Hematopoietic multipotent progenitor cell treated with erythropoietin and hydrocortisone succinate and interleukin-3 and kit ligand, for 4 days (in vitro differentiated cells): ENCODE data around the gene TRIM9.

Experiments
- DNase-seq: peaks from one replicate; pipeline ENCODE4 v3.0.0-alpha.2; 2015

TRIM9 gene

DNA sequence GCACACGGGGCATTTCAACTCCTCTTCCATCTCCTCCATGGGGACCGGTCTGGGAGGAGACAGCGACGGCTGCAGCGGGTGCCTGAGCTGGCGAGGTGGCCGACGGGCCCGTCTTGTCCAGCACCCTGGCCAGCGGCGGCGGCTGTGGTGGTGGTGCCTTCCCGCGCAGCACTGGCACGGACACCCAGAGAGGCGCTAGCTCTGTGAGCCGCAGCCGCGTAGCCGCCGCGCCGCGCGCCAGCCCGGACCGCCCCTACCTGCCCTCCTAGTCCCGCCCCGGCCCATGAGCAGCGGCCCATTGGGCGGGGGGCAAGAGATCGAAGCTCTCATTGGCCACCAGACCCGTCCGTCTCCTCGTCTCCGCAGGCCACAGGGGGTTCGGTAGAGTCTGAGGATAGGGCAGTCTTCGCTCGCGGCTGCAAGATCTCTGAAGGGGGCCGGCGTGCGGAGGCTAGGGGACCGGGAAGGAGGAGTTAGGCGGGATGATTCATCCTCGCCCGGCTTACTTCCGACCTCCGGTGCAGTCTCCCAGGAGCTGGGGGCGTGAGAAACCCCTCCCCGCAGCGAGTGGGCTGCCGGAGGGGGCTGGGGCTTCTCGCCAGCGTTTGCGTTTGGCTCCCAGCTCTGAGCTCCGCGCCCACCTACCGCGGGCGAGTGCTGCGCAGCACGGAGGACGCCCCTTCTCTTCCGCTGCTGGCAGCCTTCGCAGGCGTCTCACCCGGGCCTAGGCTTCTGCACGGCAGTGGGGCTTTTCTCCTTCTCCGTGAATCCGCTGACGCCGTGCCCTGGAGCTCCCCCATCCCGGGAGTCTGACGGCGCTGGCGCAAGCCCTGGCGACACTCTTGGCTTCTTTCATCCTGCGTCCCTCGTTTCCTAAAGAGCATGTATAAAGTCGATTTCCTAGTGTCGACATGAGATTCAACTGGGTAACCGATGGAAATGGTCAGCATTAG is at the start of gene TRIM9:
Gene TRIM9 (minus strand): TSS at position 205 of the 953 bp plus-strand sequence. CDS start 166 bp downstream, at position 39.
- DNase-seq, result peak; percentile 98

DNA sequence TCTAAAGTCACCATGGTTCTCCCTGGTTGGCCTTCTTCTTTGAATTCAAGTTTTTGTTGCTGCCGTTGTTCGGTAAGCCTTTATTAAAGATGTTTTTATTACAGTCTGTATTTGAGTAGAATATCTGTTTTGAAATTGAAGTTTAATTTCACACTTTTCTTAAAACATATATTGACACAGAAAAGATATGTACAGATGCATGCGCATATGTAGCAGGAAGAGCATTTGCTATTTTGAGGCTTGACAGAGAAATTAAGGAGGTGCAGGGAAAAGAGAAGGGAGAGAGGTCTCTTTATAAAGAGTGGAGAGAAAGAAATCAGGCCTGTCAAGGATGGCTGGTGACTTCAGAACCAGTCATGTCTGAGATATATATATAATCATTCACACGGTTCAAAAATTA is 46.0 kb upstream of the TRIM9 start:
- DNase-seq, result no peak

DNA sequence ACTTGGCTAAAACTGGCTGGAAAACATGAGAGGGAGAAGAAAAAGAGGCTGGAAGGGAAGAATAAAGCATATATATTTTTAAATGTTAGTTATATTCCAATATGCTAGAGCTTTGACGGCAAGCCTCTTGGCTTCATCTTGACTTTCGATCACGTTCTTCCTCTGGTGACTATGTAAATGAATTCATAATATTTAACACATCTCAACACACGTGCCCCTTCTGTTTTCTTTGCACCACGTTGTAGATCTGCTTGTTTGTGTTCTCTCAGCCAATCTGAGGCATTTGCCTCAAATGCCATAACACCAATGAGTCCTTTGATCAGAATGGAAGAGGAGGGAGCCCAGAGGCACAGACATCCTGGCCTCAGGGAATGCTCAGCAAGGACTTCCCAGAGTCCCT is 45.4 kb upstream of the TRIM9 start:
- no peak for DNase-seq

DNA sequence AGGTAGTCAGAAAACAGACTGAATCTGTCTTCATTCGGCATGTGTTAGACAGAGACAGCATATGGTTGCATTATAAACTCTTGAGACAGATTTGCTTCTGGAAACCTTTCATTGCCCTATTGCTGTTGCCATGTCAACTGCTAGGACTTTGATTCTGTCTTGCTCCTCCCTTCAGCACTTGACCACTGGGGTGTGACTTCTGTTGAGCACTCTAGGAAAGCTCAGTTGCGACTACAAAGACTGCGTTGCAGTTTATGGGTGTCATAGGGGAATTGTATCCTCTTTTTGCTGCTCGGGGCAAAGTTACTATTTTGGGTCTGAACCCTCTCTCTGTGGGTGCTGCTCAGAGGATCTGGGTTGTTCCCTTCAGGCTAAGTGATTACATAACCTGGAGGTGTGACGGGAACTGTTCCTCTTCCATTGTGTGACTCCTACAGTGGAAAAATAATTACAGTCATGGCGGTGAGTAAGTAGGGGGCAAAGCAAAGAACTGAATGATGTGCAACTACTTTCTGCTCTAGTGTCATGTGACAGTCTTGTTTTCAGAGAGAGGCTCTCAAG is 44.3 kb upstream of the TRIM9 start:
- DNase-seq, result no peak

DNA sequence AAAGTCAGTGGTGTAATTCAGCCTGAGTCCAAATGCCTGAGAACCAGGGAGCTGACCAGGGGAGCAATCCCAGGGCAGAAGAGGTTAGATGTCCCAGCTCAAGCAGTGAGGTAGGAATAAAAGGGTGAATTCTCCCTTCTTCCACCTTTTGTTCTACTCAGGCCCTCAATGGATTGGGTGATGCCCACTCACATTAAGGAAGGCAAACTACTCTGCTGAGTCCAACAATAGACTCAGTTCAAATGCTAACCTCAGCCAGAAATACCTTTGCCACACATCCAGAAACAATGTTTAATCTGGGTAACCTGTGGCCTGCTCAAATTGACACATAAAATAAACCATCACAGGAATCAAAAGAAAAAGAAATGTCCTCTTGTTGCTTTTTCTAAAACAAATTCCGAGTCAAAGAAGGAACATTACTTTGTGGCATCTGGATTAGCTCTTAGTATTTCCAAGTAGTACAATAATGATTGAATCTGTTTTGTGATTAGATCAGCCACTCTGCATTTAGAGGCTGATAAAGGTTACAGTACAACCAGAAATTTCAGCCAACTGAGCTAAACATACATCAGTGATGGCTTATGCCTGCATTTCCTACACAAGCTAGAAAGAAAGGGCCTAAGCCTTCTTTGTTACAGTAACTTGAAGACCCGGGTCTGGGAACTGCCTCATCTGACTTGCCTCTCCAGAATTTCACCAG is 43.6 kb upstream of the TRIM9 start:
- DNase-seq, result no peak

DNA sequence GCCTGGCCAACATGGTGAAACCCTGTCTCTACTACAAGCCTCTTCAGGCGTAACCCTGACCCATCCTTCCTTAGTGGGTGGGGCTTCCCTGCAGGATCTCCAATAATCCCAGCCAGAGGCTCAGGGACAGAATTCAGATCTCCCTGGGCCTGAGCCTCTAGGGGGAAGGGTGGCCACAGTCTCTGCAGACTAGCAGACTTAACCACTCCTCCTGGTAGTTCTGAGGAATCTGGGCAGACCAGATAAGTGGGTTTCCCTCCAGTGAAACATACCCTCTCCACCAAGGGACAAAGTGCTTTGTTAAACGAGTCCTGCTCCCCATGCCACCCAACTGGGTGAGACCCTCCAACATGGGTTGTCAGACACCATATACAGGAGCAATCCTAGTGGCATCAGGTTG is 36.6 kb upstream of the TRIM9 start:
- no peak for DNase-seq

DNA sequence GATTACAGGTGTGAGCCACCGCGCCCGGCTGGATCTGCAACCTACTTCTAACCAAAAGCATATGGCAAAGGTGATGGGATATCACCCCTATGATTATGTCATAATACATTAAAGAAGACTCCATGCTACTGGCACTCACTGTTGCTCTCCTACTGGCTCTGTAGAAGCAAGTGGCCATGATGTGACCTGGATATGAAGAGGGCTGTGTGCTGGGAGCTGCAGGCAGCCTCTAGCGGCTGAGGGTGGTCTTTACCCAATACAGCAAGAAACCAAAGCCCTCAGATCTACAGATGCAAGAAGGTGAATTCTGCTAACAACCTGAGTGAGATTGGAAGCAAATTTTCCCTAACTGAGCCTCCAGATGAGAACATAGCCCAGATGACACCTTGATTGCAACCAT is 34.2 kb upstream of the TRIM9 start:
- DNase-seq, result no peak

DNA sequence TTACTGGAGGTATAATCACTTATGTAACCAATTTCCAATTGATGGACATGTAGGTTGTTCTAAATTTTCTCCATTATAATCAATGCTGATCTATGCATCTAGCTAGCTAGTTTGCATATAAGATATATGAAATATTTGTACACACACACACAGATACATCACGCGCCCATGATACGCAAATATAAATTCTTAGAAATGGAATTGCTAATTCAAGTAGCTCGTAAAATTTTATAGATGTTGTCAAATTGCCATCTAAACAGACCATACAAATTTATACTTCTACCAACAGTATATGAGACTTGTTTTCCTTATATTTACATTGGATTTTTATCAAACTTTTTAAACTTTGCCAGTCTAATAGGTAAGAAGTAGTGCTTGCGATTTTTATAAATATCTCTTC is 29.1 kb upstream of the TRIM9 start:
- DNase-seq, result no peak

DNA sequence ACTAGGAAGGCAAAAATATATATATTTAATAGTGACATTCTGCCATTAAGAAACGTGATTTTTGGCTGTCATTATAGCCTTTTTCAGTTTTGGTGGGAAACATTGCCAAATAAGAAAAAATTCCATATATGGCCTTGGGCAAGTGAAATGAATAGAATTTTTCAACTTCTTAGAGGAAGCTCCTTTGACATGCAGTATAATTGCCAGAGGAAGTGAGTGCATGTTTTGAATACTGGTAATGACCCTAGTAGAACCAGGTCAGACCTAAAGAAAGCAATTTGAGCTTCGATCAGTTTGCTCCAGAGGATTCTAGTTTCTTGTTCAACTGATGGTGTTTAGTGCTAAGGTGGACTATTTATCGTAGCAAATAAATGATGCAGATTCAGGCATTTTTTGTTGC is 26.2 kb upstream of the TRIM9 start:
- no peak for DNase-seq

DNA sequence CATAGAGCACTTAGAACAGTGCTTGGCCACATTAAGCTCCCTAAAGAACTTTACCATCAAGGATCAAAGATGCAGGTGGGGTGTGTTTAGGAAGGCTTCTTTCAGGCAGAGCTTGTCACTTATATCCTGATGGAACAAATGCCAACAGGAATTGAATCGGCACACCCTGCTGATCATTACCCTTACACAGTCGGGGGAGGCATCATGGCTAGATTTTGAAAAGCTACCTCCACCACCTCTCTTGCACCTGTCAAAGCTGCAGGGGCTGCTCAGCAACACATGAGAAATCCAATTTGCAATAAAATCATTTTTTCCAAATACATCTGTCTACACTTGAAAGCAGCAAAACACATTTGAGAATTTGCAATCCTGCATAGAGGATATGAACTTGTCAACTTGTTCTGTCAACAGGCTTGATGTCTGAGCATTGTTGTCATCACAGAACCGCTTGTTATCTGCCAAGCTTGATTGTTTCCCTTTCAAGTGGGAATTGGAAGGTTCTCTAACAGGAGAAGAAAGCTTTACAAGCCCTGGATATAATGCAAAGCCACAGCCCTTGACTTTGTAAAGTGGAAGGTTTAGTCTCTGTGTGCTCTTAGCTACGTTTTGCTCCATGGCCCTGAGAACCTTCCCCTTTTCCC is 24.6 kb upstream of the TRIM9 start:
- no peak for DNase-seq

DNA sequence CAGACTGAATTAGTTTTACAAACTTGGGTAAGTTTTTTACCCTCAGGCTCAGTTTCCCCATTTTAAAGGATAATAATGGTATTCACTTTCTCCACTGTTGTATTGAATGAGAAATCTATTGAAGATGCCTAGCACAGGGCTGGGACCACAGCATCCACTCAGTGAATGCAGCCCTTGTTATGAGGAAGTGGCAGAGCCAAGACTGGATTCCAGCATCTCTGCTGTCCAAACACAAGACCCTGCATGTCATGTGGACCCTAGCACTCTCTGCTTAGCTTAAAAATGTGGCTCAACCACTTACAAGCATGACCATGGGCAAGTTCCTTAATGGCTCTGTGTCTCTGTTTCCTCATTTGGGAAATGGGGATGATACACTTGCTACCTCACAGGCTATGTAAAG is 24.1 kb upstream of the TRIM9 start:
- no peak for DNase-seq

DNA sequence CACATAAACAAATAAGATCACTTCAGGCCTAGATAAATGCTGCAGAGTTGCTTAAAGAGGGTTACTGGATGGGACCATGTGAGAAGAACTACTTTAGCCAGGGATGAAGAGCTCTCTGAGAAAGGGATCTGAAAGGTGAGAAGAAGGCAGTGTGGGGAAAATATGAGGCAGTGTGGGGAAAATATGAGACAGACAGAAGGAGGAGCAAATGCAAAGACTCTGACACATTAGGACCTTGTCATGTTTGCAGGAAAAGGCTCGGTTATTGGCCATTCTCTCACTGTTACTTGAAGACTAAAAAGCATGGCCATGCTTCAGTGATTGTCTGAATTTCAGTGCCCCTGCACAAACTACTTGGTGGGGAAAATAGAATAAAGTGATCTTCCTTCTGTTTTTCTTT is 22.7 kb upstream of the TRIM9 start:
- DNase-seq, result no peak

DNA sequence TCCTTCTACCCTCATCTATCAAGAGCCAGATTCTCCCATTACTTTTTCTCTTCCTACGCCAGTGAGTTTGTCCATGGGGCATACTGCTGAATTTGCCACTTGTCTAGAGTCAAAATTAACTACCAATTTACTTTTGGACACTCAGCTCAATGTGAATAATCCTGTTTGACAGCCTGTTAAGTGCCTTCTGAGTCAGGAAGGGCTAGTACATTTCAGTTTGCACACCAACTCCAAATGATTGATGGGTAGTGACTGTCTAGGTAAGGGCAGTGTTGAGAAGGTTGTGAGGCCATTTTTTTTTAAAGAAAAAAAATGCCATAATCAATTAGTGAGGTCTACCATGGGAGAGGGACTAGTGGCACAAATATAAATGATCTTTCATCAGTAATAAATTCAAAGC is 21.8 kb upstream of the TRIM9 start:
- DNase-seq, result no peak

DNA sequence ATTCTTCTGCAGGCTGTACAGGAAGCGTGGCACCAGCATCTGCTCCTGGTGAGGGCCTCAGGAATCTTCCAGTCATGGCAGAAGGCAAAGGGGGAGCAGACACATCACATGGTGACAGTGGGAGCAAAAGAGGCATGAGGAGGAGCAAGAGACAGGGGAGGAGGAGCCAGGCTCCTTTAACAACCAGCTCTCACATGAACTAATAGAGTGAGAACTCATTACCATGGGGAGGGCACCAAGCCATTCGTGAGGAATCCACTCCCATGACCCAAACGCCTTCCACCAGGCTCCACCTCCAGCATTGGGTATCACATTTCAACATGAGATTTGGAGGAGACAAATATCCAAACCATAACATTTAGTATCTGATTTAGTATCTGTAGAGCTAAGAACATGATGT is 14.7 kb upstream of the TRIM9 start:
- no peak for DNase-seq

DNA sequence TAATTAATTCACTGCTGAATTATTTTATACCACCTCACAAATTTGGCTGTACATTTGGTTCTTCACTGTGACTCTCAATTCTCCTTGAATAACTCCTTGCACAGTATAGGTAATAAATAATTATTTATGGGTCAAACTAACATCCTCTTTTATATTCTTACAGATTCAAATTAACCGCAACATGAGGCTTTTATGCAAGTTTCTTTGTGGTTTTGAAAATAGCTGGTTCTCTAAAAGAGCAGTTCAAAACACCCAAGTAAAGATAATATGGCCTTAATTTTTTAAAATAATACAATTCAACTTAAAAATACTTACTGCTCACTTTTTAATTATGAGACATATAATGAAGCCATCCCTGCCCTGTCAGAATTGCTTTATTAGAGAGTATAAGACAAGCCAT is 12.9 kb upstream of the TRIM9 start:
- DNase-seq, result peak; percentile 45

DNA sequence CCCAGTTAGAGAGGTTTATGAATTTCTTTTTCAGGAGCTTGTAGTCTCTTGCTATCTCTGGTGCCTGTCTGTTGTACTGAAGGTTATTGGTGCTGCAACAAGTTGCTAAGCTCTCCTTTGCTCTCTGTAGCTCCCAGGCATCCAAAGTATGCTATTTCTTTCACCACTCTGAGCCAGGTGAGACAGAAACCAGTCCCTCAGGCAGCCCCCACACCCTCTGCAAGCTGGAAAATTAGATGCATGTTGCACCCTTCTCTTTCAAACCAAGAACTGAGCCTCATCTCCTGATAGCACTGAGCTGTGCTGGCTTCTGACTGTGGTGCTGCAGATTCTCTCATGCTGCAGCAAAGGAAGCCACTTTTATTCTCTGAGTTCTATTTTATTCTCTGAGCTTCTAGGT is 9.6 kb upstream of the TRIM9 start:
- no peak for DNase-seq

DNA sequence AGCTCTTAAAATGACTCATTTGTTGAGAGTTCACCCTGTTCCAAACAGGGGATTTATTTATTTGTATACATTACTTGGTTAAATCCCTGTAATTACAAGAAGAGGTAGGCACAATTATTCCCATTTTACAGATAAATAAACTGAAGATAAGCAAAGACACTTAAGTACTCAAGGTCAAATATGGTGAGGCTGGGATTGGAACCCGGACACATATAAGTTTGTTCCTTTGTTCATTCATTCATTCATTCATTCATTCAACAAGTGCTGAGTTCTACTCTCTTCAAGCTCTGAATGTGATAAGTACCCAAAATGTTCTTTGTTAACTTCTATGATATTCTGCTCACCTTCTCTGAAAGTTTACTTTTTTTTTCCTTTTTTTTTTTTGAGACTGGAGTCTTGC is 2.4 kb upstream of the TRIM9 start:
- no peak for DNase-seq

DNA sequence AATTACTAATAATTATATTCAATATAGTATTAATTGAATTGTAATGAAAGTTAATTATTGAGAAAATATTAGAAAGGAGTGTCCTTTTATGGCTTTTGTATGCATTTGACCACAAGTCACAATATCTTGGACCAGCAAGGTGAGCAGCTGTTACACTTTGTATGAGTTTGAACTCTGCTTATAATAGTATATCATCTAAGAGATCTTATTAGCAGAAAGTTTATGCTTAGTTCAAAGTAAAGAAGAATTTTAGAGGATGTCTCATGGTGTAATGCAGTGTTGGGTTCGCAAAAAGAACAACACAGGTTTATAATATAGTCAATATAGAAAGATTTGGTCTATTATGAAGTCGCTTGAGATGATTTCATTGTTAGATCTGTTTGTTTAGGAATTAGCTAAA is 2.0 kb upstream of the TRIM9 start:
- DNase-seq, result no peak

DNA sequence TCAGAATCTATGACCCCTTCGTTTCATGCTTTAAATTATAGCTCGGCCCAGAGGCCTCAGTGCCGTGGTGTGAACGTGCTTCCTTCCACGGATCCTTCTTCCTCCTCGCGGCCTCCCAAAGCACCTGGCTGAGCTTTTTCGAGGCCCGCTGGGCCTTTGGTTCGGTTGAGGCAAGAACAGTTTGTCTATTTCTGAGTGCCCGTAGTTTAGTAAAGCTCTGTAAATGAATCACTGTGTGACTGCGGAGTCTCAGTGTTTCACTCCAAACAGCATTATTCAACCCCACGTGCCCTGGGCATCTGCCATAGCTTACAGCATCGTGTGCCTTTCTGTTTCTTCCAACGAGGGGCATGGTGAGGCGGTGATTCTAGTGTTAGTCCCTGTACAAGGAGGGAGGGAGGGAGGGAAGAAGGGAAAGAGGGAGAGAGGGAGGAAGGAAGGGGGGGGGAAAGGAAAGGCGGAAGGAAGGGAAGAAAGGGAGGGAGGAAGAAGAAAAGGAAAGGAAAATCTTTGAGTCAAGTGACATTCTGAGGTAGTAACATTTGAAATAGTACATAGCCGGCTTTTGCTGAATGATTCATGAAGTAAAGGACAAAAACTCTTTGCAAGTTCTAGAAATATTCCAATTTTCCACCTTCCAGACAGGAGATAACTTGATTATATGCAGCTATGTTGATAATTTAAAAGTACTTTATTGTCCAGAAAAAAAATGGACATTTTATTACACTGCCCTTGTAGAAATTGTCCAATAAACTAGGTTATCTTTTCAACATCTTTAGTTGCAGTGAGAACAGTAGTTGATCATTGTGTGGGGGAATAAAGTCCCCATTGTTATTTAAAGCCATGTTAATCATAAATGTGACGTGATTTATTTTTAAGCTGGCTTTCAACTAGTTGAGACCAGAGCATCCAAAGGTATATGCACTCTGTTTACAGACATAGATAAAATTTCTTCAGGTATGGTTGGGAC is 1.2 kb upstream of the TRIM9 start:
- peak; percentile 27 for DNase-seq

DNA sequence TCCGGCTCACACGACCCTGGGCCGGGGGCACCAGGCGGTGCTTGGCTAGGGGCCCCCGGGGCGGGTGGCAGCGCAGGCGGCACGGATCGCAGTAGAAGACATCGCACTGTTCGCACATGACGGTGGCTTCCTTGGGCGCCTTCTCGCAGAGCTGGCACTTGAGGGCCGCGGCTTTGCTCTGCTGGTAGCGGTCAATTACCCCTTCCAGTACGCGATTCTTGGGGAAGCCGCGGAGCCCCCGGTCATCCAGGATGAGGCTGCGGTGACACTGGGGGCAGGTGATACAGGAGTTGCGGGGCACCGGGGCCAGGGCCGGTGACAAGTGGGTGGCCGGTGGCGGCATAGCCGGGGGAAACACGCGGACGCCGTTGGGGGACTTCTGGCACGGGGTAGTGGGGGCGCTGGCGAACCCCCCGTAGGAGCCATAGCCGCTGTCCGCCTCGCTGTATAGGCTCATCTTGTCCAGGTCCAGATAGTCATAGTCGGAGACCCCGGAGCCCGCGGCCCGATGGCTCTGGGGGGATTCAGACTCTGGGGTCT is 553 bp downstream of the TRIM9 start:
- DNase-seq, result peak; percentile 55

DNA sequence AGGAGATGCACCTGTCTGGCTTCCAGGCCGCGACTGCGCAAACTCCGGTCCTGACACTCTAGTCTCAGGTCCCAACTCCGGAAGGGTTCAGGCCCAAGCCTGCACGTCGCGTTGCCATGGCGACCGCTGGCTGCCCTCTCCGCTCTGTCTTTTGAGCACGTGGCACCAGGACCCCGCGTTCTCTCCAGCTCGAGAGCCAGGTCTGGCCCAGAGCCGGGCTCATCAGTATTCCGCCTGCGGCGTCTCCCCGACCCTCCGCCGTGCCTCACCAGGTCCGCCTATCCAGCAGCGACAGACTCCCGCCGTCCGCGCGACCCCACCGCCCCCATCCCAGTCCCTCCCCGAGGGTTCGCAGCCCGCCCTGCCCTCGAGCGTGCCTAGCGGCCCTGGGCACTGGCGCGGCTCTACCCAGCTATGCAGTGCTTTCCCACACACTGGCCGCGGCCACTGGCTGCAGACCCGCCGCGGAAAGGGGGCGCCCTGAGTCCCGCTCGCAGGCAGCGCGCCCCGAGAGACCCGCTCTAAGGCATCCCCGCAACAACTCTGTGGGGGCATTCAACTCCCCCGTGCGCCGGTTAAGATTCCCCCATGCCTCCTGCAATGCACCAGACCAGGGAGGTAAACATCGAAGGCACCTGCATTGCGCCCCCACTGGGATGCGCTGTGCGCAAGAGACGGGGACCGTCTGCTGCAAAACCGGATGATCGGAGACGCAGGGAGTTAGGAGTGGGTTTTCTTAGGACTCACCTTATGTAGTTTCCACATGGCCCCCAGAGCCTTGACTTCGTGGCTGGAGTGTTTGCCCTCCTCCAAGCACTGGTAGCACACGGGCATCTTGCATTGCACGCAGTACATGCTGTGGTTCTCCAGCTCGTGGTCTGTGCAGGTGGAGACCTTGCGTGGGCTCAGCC is 1.3 kb downstream of the TRIM9 start:
- DNase-seq, result peak; percentile 66
